ENCODE results near the gene PTBP1.

PTBP1 gene

GRCh38 chr19:796692-797527 is at the start of gene PTBP1:
Gene PTBP1, plus strand, starts transcription at chr19:797452. Its CDS starts 46 bp downstream, at chr19:797498.
- FAIRE-seq, result peak; percentile 98

GRCh38 chr19:748274-748598 is 49.0 kb upstream of the PTBP1 start:
- FAIRE-seq, result no peak

GRCh38 chr19:749811-750210 is 47.4 kb upstream of the PTBP1 start:
- FAIRE-seq, result no peak

GRCh38 chr19:750640-751423 is 46.4 kb upstream of the PTBP1 start, which contains the start of gene MISP:
Gene MISP, plus strand, starts transcription at chr19:751112. Its CDS starts 5,835 bp downstream, at chr19:756947.
- no peak for FAIRE-seq

- FAIRE-seq, result no peak
Measured at GRCh38 chr19:751501-752341, 45.5 kb upstream of the PTBP1 start.

- FAIRE-seq, result no peak
Measured at GRCh38 chr19:752652-753517, 44.4 kb upstream of the PTBP1 start.

GRCh38 chr19:754530-754929 is 42.7 kb upstream of the PTBP1 start:
- no peak for FAIRE-seq

GRCh38 chr19:755063-755462 is 42.2 kb upstream of the PTBP1 start:
- no peak for FAIRE-seq

GRCh38 chr19:756236-756635 is 41.0 kb upstream of the PTBP1 start:
- no peak for FAIRE-seq

- FAIRE-seq, result no peak
Measured at GRCh38 chr19:756821-757688, 40.2 kb upstream of the PTBP1 start.

- FAIRE-seq, result no peak
Measured at GRCh38 chr19:757811-758668, 39.2 kb upstream of the PTBP1 start.

GRCh38 chr19:763181-763580 is 34.1 kb upstream of the PTBP1 start:
- FAIRE-seq, result no peak

GRCh38 chr19:763869-764268 is 33.4 kb upstream of the PTBP1 start:
- no peak for FAIRE-seq

- no peak for FAIRE-seq
Measured at GRCh38 chr19:764301-764700, 33.0 kb upstream of the PTBP1 start.

GRCh38 chr19:765179-765738 is 32.0 kb upstream of the PTBP1 start:
- no peak for FAIRE-seq

- no peak for FAIRE-seq
Measured at GRCh38 chr19:768424-768823, 28.8 kb upstream of the PTBP1 start.

- no peak for FAIRE-seq
Measured at GRCh38 chr19:769616-770015, 27.6 kb upstream of the PTBP1 start.

GRCh38 chr19:771332-771785 is 25.9 kb upstream of the PTBP1 start:
- no peak for FAIRE-seq

- FAIRE-seq, result no peak
Measured at GRCh38 chr19:772063-772462, 25.2 kb upstream of the PTBP1 start.
